Measurements from ENCODE around the gene KLRC3.

DNA sequence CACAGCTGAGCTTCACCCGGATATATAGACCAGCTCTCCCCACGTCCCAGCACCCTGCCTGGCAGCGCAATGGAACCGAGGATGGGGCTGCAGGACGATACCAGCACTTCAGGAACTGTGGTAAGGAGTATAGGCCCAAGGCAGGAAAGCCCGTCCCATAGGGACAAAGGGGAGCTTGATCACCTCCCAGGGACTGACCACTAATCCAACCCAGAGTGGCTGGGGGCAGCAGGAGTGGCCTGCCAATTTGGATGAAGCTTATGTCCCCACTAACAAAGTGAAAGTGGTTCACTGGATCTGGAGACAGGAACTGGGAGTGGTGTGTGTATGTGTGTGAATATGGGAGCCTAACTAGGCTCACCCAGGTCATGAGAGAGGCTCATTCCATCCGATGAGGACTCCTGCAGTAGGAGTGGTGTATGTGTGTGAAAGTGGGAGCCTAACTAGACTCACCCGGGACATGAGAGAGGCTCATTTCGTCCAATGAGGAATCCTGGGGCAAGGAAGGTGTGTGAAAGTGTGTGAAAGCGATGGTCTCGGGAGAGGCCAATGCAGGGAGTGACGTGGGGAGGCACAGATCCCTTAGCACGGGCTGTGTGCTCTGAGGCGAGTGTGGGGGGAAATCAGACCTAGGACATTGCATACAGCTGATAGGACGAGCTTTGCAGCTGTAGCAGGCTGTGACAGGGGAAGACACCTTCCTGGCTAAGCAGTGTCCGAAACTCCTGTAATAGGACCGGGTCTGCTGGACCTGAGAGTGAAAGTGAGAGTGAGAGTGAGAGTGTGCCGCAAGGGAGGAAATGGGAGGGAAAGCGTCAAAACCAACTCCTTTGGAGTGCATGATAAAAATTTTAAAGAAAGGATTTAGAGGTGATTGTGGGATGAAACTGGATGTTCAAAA, 56.2 kb downstream of the KLRC3 start:
- TF ChIP-seq, protein P1, sequence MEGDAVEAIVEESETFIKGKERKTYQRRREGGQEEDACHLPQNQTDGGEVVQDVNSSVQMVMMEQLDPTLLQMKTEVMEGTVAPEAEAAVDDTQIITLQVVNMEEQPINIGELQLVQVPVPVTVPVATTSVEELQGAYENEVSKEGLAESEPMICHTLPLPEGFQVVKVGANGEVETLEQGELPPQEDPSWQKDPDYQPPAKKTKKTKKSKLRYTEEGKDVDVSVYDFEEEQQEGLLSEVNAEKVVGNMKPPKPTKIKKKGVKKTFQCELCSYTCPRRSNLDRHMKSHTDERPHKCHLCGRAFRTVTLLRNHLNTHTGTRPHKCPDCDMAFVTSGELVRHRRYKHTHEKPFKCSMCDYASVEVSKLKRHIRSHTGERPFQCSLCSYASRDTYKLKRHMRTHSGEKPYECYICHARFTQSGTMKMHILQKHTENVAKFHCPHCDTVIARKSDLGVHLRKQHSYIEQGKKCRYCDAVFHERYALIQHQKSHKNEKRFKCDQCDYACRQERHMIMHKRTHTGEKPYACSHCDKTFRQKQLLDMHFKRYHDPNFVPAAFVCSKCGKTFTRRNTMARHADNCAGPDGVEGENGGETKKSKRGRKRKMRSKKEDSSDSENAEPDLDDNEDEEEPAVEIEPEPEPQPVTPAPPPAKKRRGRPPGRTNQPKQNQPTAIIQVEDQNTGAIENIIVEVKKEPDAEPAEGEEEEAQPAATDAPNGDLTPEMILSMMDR (conservative IDR thresholded peaks at IDR 0.05; ENCODE audit: low read length) = no peak
- TF ChIP-seq EZH2phosphoT487 (IDR thresholded peaks at IDR 0.05; ENCODE audit: borderline replicate concordance, low read depth, low read length) = no peak
